ENCODE measurements around the gene LYRM2. TPM values are rescaled to one million over a fixed set of nuclear protein-coding genes. Genes with fewer than 3 reads are reported as not detected.

Gene LYRM2
- total RNA-seq, 1 donor from 2014 or later = 30.2 TPM

- H3K27me3 Mint-ChIP-seq (ENCODE audit: unreplicated experiment) = peaks cover 2% of the 10 kb centered on the region
- H3K27ac Mint-ChIP-seq (ENCODE audit: unreplicated experiment) = no peak overlapping the region
- H3K9me3 Mint-ChIP-seq (ENCODE audit: unreplicated experiment) = no peaks in the 10 kb centered on the region
- H3K4me1 Mint-ChIP-seq (ENCODE audit: low read depth, unreplicated experiment) = no peaks in the 10 kb centered on the region
- no peak overlapping the region for H3K4me3 Mint-ChIP-seq (ENCODE audit: unreplicated experiment)
- TF ChIP-seq, protein P1, sequence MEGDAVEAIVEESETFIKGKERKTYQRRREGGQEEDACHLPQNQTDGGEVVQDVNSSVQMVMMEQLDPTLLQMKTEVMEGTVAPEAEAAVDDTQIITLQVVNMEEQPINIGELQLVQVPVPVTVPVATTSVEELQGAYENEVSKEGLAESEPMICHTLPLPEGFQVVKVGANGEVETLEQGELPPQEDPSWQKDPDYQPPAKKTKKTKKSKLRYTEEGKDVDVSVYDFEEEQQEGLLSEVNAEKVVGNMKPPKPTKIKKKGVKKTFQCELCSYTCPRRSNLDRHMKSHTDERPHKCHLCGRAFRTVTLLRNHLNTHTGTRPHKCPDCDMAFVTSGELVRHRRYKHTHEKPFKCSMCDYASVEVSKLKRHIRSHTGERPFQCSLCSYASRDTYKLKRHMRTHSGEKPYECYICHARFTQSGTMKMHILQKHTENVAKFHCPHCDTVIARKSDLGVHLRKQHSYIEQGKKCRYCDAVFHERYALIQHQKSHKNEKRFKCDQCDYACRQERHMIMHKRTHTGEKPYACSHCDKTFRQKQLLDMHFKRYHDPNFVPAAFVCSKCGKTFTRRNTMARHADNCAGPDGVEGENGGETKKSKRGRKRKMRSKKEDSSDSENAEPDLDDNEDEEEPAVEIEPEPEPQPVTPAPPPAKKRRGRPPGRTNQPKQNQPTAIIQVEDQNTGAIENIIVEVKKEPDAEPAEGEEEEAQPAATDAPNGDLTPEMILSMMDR (IDR thresholded peaks at IDR 0.05; ENCODE audit: partially characterized antibody, unreplicated experiment) = no peak
- no peak for DNase-seq
- no peaks in the 10 kb centered on the region for H3K36me3 Mint-ChIP-seq (ENCODE audit: unreplicated experiment)
These were observed 120.0 kb downstream of the LYRM2 start for GRCh38 chr6:89518352-89519055.

Other genes starting within 250 kb of the LYRM2 start
- gene RRAGD, start 226.5 kb downstream of the LYRM2 start, total RNA-seq (ENCODE audit: unreplicated experiment) = 14.7 TPM
- gene ANKRD6, start 205.6 kb downstream of the LYRM2 start, total RNA-seq (ENCODE audit: unreplicated experiment) = 31.9 TPM
- gene MDN1, start 181.0 kb upstream of the LYRM2 start, total RNA-seq (ENCODE audit: unreplicated experiment) = 39.2 TPM
- 20.3 TPM for gene CASP8AP2, start 191.1 kb upstream of the LYRM2 start, total RNA-seq (ENCODE audit: unreplicated experiment)